Parathyroid adenoma (tissue), 2 donors: Measurements from ENCODE around the gene YWHAQ.
"Not testable (repeated sequence)": the region's sequence is repeated elsewhere in the genome, so short reads cannot be mapped to it uniquely, and the experiment has no call there.

Experiments used
- H2AFZ ChIP-seq: fragments of 300-600 bp; sonication (generic); one replicate; pipeline ENCODE4 v1.7.0; 2017; ENCODE audit warnings: antibody characterized with exemption, mild to moderate bottlenecking
- H3K27ac ChIP-seq: fragments of 300-600 bp; sonication (generic); one replicate; pipeline ENCODE4 v1.7.0; 2017
- H3K27me3 ChIP-seq: fragments of 300-600 bp; sonication (generic); one replicate; pipeline ENCODE4 v1.7.0; 2017; ENCODE audit warnings: low read length; ENCODE audit not compliant: control insufficient read depth, insufficient read depth
- H3K36me3 ChIP-seq: fragments of 300-600 bp; sonication (generic); one replicate; pipeline ENCODE4 v1.7.0; 2017; ENCODE audit warnings: low read length; ENCODE audit not compliant: control insufficient read depth, insufficient read depth
- H3K4me1 ChIP-seq: fragments of 300-600 bp; sonication (generic); one replicate; pipeline ENCODE4 v1.7.0; 2017; ENCODE audit warnings: control low read depth
- H3K4me2 ChIP-seq: fragments of 300-600 bp; sonication (generic); one replicate; pipeline ENCODE4 v1.7.0; 2017; ENCODE audit warnings: low read length
- H3K4me3 ChIP-seq: fragments of 300-600 bp; sonication (generic); one replicate; pipeline ENCODE4 v1.7.0; 2017; ENCODE audit warnings: low read depth, low read length
- H3K79me2 ChIP-seq: fragments of 300-600 bp; sonication (generic); one replicate; pipeline ENCODE4 v1.7.0; 2017; ENCODE audit warnings: control low read depth
- H3K9ac ChIP-seq: fragments of 300-600 bp; sonication (generic); one replicate; pipeline ENCODE4 v1.7.0; 2017; ENCODE audit warnings: mild to moderate bottlenecking
- H3K9me3 ChIP-seq: fragments of 300-600 bp; sonication (generic); one replicate; pipeline ENCODE4 v1.7.0; 2017; ENCODE audit warnings: low read length; ENCODE audit not compliant: control insufficient read depth
- TF ChIP-seq, protein P1 (sequence below): fragments of 300-600 bp; sonication (generic); IDR thresholded peaks from one replicate; pipeline ENCODE4 v1.7.0; 2017; ENCODE audit warnings: antibody characterized with exemption, mild to moderate bottlenecking
- donor health status: primary hyperparathyroidism.

The YWHAQ gene

GRCh38 chr2:9627310-9627709, 3.5 kb downstream of the YWHAQ start:
- Histone ChIP-seq H3K9me3 (no peaks in the 10 kb centered on the region), H2AFZ (no peak overlapping the region), H3K79me2 (peaks cover 57% of the 10 kb centered on the region), H3K27ac (no peak overlapping the region), H3K4me3 (no peak overlapping the region), H3K9ac (no peak overlapping the region), H3K27me3 (no peaks in the 10 kb centered on the region), H3K4me2 (no peak overlapping the region), H3K36me3 (no peaks in the 10 kb centered on the region), H3K4me1 (peaks cover 26% of the 10 kb centered on the region)
- TF ChIP-seq, protein P1, sequence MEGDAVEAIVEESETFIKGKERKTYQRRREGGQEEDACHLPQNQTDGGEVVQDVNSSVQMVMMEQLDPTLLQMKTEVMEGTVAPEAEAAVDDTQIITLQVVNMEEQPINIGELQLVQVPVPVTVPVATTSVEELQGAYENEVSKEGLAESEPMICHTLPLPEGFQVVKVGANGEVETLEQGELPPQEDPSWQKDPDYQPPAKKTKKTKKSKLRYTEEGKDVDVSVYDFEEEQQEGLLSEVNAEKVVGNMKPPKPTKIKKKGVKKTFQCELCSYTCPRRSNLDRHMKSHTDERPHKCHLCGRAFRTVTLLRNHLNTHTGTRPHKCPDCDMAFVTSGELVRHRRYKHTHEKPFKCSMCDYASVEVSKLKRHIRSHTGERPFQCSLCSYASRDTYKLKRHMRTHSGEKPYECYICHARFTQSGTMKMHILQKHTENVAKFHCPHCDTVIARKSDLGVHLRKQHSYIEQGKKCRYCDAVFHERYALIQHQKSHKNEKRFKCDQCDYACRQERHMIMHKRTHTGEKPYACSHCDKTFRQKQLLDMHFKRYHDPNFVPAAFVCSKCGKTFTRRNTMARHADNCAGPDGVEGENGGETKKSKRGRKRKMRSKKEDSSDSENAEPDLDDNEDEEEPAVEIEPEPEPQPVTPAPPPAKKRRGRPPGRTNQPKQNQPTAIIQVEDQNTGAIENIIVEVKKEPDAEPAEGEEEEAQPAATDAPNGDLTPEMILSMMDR: no peak

DNA sequence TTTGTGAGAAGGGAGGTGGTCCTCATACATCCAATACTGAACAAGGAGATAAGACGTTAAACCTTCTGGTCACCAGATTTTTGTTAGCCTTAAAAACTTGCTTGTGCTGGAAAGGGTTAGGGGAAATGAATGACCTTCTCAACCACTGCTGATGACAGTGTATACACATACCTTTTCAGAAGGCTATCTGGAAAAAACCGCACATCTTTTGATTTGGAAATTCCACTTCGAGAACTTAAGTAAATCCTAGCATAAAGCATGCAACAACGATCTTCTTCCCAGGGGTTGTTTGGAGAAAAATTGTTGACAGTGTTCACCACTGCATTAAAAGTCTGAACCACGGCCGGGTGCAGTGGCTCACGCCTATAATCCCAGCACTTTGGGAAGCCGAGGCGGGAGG, 7.6 kb downstream of the YWHAQ start:
- no peaks in the 10 kb centered on the region for H3K9me3 ChIP-seq
- peaks cover 78% of the 10 kb centered on the region for H3K79me2 ChIP-seq
- H2AFZ ChIP-seq: no peak overlapping the region
- TF ChIP-seq, protein P1: no peak
- no peaks in the 10 kb centered on the region for H3K27me3 ChIP-seq
- no peaks in the 10 kb centered on the region for H3K36me3 ChIP-seq
- H3K9ac ChIP-seq: no peak overlapping the region
- H3K4me1 ChIP-seq: peaks cover 9% of the 10 kb centered on the region
- no peak overlapping the region for H3K4me2 ChIP-seq
- H3K27ac ChIP-seq: no peak overlapping the region
- H3K4me3 ChIP-seq: no peak overlapping the region

DNA sequence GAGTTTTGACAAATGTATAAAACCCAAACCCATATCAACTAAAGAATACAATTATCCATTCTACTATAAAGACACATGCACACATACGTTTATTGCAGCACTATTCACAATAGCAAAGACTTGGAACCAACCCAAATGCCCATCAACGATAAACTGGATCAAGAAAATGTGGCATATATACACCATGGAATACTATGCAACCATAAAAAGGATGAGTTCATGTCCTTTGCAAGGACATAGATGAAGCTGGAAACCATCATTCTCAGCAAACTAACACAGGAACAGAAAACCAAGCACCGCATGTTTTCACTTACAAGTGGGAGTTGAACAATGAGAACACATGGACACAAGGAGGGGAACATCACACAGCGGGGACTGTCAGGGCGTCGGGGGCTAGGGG, 9.1 kb downstream of the YWHAQ start:
- H3K27ac ChIP-seq, H3K4me1 ChIP-seq, H3K9ac ChIP-seq: not testable (repeated sequence)

DNA sequence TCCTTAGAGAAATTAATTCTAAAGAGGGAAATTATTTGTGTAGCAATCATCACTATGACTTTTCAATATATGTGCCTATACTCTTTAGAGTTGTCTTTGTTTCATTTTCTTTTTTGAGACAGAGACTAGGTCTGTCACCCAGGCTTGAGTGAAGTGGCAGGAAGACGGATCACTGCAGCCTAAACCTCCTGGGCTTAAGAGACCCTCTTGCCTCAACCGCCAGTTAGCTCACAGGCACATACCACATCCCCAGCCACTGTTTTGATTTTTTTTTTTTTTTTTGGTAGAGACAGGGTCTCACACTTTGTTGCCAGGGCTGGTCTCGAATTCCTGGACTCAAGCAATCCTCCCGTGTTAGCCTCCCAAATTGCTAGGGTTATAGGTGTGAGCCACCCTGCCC, 12.4 kb downstream of the YWHAQ start:
- TF ChIP-seq, protein P1: no peak
- Histone ChIP-seq H3K36me3 (no peaks in the 10 kb centered on the region), H3K4me3 (no peak overlapping the region), H3K9me3 (no peaks in the 10 kb centered on the region), H3K79me2 (peaks cover 70% of the 10 kb centered on the region), H3K27me3 (no peaks in the 10 kb centered on the region), H3K4me1 (peaks cover 14% of the 10 kb centered on the region), H3K4me2 (no peak overlapping the region), H3K27ac (no peak overlapping the region), H2AFZ (no peak overlapping the region), H3K9ac (no peak overlapping the region)

More for the DNA sequence above, 9.1 kb downstream of the YWHAQ start:
- not testable (repeated sequence) for H3K4me3 ChIP-seq, H3K9me3 ChIP-seq, H3K4me2 ChIP-seq, H3K36me3 ChIP-seq, H2AFZ ChIP-seq, H3K27me3 ChIP-seq
- peaks cover 74% of the 10 kb centered on the region for H3K79me2 ChIP-seq

DNA sequence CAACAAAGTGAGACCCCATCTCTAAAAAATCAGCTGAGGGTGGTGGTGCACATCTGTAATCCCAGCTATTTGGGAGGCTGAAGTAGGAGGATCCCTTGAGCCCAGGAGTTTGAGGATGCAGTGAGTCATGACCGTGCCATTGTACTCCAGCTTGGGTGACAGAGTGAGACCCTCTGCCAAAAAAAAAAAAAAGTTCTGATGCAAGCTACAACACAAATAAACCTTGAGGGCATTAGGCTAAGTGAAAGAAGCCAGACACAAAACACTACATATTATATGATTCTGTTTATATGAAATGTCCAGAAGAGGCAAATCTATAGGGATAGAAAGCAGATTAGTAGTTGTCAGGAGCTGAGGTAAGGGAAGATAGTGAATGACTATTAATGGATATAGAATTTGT, 13.0 kb downstream of the YWHAQ start:
- Histone ChIP-seq H3K4me1 (peaks cover 14% of the 10 kb centered on the region), H3K4me2 (no peak overlapping the region), H3K27me3 (no peaks in the 10 kb centered on the region), H3K79me2 (peaks cover 65% of the 10 kb centered on the region), H3K27ac (no peak overlapping the region), H2AFZ (no peak overlapping the region), H3K36me3 (no peaks in the 10 kb centered on the region), H3K9ac (no peak overlapping the region), H3K9me3 (no peaks in the 10 kb centered on the region), H3K4me3 (no peak overlapping the region)
- TF ChIP-seq, protein P1: no peak
